ENCODE measurements around the gene GRIN2D.
A peak's percentile ranks its signal among the peaks of the same experiment; 100 is the strongest.

The GRIN2D gene

DNA sequence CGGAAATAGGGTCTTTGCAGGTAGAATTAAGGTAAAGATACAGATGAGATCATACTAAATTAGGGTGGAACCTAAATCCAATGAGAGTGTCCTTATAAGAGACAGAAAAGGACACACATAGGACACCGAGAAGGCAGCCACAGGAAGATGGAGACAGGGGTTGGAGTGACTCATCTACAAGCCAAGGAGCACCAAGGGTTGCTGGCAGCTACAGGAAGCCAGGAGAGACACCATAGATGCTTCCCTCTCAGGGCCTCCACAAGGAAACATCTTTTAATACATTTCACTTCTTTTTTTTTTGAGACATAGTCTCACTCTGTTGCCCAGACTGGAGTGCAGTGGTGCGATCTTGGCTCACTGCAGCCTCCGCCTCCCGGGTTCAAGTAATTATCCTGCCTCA is 39.8 kb upstream of the GRIN2D start:
- TF ChIP-seq, protein P1, sequence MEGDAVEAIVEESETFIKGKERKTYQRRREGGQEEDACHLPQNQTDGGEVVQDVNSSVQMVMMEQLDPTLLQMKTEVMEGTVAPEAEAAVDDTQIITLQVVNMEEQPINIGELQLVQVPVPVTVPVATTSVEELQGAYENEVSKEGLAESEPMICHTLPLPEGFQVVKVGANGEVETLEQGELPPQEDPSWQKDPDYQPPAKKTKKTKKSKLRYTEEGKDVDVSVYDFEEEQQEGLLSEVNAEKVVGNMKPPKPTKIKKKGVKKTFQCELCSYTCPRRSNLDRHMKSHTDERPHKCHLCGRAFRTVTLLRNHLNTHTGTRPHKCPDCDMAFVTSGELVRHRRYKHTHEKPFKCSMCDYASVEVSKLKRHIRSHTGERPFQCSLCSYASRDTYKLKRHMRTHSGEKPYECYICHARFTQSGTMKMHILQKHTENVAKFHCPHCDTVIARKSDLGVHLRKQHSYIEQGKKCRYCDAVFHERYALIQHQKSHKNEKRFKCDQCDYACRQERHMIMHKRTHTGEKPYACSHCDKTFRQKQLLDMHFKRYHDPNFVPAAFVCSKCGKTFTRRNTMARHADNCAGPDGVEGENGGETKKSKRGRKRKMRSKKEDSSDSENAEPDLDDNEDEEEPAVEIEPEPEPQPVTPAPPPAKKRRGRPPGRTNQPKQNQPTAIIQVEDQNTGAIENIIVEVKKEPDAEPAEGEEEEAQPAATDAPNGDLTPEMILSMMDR (IDR thresholded peaks at IDR 0.05; ENCODE audit: borderline replicate concordance, insufficient read depth, low read depth, low read length): no peak
- H3K4me3 ChIP-seq (ENCODE audit: low read depth, low read length): no peak overlapping the region

DNA sequence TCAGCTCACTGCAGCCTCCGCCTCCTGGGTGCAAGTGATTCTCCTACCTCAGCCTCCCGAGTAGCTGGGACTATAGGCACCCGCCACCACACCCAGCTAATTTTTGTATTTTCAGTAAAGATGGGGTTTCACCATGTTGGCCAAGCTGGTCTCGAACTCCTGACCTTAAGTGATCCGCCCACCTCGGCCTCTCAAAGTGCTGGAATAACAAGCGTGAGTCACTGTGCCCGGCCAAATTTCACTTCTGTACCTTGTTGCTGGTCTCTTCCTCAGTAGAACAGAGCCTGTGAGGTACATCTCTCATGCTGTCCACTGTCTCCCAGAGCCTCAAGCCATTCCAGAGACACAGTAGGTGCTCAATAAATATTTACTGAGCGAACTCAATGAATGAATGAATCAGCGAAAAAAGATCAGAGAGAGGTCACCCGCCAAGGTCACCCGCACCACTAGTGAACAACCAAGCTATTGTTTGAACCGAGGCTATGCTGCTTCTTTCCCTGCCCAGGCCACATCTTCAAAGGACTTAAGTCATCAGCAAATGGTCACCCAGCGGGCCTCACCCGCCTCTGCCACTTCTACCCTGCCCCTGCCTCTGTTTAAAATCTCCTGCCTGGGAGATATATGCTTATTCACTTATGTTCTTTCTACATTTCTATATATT is 39.0 kb upstream of the GRIN2D start:
- TF ChIP-seq, protein P1 (IDR thresholded peaks at IDR 0.05; ENCODE audit: borderline replicate concordance, insufficient read depth, low read depth, low read length): no peak
- no peak overlapping the region for H3K4me3 ChIP-seq (ENCODE audit: low read depth, low read length)

DNA sequence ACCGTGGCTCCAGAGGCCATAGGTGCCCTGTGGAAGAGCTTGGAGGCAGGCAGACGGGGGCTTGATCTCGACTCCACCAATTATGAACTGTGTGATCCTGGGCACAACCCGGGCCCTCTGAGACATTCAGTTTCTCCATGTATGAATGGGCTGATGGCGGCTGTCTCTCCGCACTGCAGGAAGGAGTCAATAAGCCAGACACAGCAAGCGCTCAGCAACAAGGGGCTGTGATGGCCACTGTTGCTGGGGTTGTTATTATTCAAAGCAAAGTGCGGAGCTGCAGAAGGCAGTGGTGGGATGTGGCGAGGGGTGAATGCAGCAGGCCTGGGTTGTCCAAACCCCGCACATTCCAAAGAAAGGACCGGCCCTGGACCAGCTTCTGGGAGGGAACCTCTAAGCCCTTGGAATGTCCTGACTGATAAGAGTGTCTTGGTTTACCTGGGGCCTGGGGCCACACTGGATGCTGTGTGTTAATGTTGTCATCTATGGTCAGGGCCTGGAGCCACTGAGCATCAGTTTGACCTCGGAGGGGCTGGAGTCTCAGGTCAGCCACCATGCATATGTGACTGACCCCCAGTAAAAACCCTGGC is 38.0 kb upstream of the GRIN2D start:
- TF ChIP-seq, protein P1 (IDR thresholded peaks at IDR 0.05; ENCODE audit: borderline replicate concordance, insufficient read depth, low read depth, low read length): no peak
- H3K4me3 ChIP-seq (ENCODE audit: low read depth, low read length): no peak overlapping the region

DNA sequence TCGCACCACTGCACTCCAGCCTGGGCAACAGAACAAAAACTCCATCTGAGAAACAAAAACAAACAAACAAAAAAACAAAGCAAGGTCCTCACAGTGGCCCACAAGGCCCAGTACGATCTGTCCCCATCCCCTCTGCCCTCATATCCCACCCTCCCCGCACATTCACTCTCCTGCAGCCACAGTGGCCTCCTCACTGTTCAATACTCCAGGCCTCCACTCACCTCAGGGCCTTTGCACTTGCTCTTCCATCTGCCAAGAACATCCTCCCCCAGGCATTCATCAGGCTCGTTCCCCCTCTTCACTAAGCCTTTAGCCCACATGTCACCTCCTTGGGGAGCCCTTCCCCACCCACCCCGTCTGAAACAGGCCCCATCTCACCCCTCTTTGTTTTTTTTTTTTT is 34.3 kb upstream of the GRIN2D start:
- TF ChIP-seq, protein P1 (IDR thresholded peaks at IDR 0.05; ENCODE audit: borderline replicate concordance, insufficient read depth, low read depth, low read length): no peak

DNA sequence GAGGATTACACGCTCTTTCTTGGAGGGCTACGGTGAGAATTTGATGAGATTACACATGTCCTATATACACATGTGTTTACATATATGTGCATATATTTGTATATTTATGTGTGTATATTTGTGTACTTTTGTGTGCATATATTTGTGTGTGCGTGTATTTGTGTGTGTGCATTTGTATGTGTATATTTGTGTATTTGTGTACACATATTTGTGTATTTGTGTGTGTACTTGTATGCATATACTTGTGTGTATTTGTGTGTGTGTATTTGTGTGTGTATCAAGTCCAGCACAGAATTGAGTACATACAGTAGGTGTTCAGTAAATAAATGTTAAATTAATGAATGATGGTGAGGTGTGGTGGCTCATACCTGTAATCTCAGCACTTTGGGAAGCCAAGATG is 31.6 kb upstream of the GRIN2D start:
- H3K4me3 ChIP-seq (ENCODE audit: low read depth, low read length): no peak overlapping the region
- TF ChIP-seq, protein P1 (IDR thresholded peaks at IDR 0.05; ENCODE audit: borderline replicate concordance, insufficient read depth, low read depth, low read length): no peak

More for the DNA sequence above, 34.3 kb upstream of the GRIN2D start:
- H3K4me3 ChIP-seq (ENCODE audit: low read depth, low read length): no peak overlapping the region

DNA sequence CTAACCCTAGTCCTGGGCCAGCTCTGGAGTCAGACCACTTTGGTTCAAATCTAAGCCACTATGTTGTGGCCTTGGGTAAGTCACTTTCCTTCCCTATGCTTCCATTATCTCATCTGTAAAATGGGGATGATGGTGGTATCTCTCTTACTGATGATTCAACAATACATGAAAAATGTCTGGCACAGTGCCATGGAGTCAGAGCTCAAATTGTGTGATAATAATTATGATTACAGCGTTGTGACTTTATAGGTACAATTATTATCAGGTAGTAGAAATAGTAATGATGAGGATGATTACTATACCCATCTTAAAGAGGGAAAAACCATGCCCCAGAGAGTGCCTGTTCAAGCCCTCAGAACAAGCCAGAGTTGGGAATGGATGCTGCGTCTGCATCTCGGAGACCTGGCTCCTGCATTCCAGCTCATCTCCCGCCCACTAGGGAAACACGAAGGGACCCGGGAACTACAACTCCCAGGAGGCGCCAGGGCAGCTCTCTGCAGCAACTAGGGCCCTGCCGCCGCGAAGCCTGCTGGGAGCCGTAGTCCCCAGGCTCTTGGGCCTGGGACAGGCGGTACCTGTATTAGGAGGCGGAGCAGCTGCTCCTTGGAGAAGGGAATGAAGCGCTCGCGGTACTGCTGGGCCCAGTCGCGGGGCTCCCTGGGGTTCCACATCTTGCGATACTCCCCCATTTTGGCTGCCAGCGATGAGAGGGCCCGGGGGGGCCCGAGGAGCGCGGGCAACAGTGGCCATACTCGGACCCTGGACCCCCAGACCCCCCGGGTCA is 30.6 kb upstream of the GRIN2D start:
- TF ChIP-seq, protein P1 (IDR thresholded peaks at IDR 0.05; ENCODE audit: borderline replicate concordance, insufficient read depth, low read depth, low read length): no peak
- H3K4me3 ChIP-seq (ENCODE audit: low read depth, low read length): peak overlapping the region; percentile 65
